ENCODE results near the gene RBM39. TPM values are rescaled to one million over a fixed set of nuclear protein-coding genes. Genes with fewer than 3 reads are reported as not detected.

The RBM39 gene
- total and polyA plus RNA-seq, 2 of the 13 experiments (the other 11 are each of a cell fraction or from before 2014, with no cell fraction given) = 788 to 920 TPM

DNA sequence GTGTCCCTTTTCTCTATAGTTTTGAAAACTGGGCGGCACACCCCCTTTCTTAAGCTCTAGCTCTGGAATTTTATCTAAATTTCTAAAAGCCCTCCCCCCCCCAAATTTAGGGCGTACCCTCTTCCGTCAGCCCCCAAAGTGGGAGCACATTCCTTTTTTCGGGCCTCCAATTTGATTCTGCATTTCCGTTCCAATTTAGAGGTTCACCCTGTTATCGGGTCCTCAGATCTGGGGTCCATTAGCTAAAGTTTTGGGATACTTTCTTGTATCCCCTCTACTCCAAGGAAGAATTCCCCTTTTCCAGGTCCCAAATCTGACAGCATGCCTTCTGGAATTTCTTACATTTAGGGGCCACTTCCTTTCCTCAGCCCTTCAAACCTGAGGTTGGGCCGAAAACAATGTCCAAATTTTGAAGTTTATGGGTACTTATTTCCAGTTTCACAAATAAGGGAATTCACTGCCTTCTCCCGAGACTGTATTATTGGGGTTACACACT, 30.6 kb upstream of the RBM39 start (continued):
- 0 out of 2 replicates have a peak, but pooled peaks have one; percentile 40 for TF ChIP-seq XBP1 (CRISPR knock-in tag; IDR thresholded peaks at IDR 0.05)
- TF ChIP-seq, protein P1, sequence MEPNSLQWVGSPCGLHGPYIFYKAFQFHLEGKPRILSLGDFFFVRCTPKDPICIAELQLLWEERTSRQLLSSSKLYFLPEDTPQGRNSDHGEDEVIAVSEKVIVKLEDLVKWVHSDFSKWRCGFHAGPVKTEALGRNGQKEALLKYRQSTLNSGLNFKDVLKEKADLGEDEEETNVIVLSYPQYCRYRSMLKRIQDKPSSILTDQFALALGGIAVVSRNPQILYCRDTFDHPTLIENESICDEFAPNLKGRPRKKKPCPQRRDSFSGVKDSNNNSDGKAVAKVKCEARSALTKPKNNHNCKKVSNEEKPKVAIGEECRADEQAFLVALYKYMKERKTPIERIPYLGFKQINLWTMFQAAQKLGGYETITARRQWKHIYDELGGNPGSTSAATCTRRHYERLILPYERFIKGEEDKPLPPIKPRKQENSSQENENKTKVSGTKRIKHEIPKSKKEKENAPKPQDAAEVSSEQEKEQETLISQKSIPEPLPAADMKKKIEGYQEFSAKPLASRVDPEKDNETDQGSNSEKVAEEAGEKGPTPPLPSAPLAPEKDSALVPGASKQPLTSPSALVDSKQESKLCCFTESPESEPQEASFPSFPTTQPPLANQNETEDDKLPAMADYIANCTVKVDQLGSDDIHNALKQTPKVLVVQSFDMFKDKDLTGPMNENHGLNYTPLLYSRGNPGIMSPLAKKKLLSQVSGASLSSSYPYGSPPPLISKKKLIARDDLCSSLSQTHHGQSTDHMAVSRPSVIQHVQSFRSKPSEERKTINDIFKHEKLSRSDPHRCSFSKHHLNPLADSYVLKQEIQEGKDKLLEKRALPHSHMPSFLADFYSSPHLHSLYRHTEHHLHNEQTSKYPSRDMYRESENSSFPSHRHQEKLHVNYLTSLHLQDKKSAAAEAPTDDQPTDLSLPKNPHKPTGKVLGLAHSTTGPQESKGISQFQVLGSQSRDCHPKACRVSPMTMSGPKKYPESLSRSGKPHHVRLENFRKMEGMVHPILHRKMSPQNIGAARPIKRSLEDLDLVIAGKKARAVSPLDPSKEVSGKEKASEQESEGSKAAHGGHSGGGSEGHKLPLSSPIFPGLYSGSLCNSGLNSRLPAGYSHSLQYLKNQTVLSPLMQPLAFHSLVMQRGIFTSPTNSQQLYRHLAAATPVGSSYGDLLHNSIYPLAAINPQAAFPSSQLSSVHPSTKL (CRISPR knock-in tag; IDR thresholded peaks at IDR 0.05) = no peak
- no peak for TF ChIP-seq YY1 (IDR thresholded peaks at IDR 0.05; ENCODE audit: insufficient read depth, insufficient replicate concordance, low read depth, low read length)
- TF ChIP-seq SRF (IDR thresholded peaks at IDR 0.05; ENCODE audit: low read depth, low read length) = 0 out of 2 replicates have a peak, but pooled peaks have one; percentile 46
- TF ChIP-seq, protein P2, sequence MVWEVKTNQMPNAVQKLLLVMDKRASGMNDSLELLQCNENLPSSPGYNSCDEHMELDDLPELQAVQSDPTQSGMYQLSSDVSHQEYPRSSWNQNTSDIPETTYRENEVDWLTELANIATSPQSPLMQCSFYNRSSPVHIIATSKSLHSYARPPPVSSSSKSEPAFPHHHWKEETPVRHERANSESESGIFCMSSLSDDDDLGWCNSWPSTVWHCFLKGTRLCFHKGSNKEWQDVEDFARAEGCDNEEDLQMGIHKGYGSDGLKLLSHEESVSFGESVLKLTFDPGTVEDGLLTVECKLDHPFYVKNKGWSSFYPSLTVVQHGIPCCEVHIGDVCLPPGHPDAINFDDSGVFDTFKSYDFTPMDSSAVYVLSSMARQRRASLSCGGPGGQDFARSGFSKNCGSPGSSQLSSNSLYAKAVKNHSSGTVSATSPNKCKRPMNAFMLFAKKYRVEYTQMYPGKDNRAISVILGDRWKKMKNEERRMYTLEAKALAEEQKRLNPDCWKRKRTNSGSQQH (CRISPR knock-in tag; IDR thresholded peaks at IDR 0.05; ENCODE audit: low read depth) = 0 out of 2 replicates have a peak, but pooled peaks have one; percentile 44
- 0 out of 2 replicates have a peak, but pooled peaks have one; percentile 13 for TF ChIP-seq PCBP1 (IDR thresholded peaks at IDR 0.05; ENCODE audit: borderline replicate concordance, low read depth, low read length)
- TF ChIP-seq KDM5B (CRISPR knock-in tag; IDR thresholded peaks at IDR 0.05; ENCODE audit: borderline replicate concordance) = no peak
- peak; percentile 55; the same call in 1 of the 2 replicates for TF ChIP-seq ZNF670 (CRISPR knock-in tag; IDR thresholded peaks at IDR 0.05; ENCODE audit: borderline replicate concordance)
- TF ChIP-seq ZNF33A (CRISPR knock-in tag; IDR thresholded peaks at IDR 0.05; ENCODE audit: borderline replicate concordance) = peak; percentile 86; the same call in 1 of the 2 replicates
- 0 out of 2 replicates have a peak, but pooled peaks have one; percentile 9 for TF ChIP-seq SMAD3 (CRISPR knock-in tag; IDR thresholded peaks at IDR 0.05)
- TF ChIP-seq, protein P3, sequence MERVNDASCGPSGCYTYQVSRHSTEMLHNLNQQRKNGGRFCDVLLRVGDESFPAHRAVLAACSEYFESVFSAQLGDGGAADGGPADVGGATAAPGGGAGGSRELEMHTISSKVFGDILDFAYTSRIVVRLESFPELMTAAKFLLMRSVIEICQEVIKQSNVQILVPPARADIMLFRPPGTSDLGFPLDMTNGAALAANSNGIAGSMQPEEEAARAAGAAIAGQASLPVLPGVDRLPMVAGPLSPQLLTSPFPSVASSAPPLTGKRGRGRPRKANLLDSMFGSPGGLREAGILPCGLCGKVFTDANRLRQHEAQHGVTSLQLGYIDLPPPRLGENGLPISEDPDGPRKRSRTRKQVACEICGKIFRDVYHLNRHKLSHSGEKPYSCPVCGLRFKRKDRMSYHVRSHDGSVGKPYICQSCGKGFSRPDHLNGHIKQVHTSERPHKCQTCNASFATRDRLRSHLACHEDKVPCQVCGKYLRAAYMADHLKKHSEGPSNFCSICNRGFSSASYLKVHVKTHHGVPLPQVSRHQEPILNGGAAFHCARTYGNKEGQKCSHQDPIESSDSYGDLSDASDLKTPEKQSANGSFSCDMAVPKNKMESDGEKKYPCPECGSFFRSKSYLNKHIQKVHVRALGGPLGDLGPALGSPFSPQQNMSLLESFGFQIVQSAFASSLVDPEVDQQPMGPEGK (CRISPR knock-in tag; IDR thresholded peaks at IDR 0.05) = 0 out of 2 replicates have a peak, but pooled peaks have one; percentile 1
- TF ChIP-seq KDM1A (CRISPR knock-in tag; IDR thresholded peaks at IDR 0.05) = no peak
- TF ChIP-seq, protein P4, sequence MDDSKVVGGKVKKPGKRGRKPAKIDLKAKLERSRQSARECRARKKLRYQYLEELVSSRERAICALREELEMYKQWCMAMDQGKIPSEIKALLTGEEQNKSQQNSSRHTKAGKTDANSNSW (CRISPR knock-in tag; IDR thresholded peaks at IDR 0.05; ENCODE audit: borderline replicate concordance) = 0 out of 2 replicates have a peak, but pooled peaks have one; percentile 5
- TF ChIP-seq, protein P5, sequence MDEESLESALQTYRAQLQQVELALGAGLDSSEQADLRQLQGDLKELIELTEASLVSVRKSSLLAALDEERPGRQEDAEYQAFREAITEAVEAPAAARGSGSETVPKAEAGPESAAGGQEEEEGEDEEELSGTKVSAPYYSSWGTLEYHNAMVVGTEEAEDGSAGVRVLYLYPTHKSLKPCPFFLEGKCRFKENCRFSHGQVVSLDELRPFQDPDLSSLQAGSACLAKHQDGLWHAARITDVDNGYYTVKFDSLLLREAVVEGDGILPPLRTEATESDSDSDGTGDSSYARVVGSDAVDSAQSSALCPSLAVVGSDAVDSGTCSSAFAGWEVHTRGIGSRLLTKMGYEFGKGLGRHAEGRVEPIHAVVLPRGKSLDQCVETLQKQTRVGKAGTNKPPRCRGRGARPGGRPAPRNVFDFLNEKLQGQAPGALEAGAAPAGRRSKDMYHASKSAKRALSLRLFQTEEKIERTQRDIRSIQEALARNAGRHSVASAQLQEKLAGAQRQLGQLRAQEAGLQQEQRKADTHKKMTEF (CRISPR knock-in tag; IDR thresholded peaks at IDR 0.05) = no peak; the same call in 1 of the 2 replicates
- peak; percentile 38 for TF ChIP-seq CCAR2 (optimal IDR thresholded peaks at IDR 0.05; ENCODE audit: low read depth, low read length)
- no peak for TF ChIP-seq ZFP41 (CRISPR knock-in tag; IDR thresholded peaks at IDR 0.05; ENCODE audit: borderline replicate concordance)
- TF ChIP-seq GPN1 (CRISPR knock-in tag; IDR thresholded peaks at IDR 0.05; ENCODE audit: borderline replicate concordance) = 0 out of 2 replicates have a peak, but pooled peaks have one; percentile 2
- 0 out of 2 replicates have a peak, but pooled peaks have one; percentile 59 for TF ChIP-seq ZNF703 (CRISPR knock-in tag; IDR thresholded peaks at IDR 0.05; ENCODE audit: borderline replicate concordance)
- no peak for TF ChIP-seq IRX3 (CRISPR knock-in tag; IDR thresholded peaks at IDR 0.05; ENCODE audit: borderline replicate concordance, low read depth)
- no peak; the same call in 1 of the 2 replicates for TF ChIP-seq DMAP1 (CRISPR knock-in tag; IDR thresholded peaks at IDR 0.05)
- no peak for TF ChIP-seq HMGA1 (CRISPR knock-in tag; conservative IDR thresholded peaks at IDR 0.05)
